IMR-90 (cell line): Measurements from ENCODE around the gene CUX1. TPM values are rescaled to one million over a fixed set of nuclear protein-coding genes. Genes with fewer than 3 reads are reported as not detected.

ENCODE experiments used
- ATAC-seq: fragments of 200-7000 bp; cut with Tn5 transposase; 2 replicates; pipeline ENCODE4 v1.9.1; 2020; ENCODE audit warnings: low read depth, mild to moderate bottlenecking, moderate library complexity
- BruUV-seq: library from RNA; stranded (reverse); fragments of 400-500 nt; replicated peaks from 2 replicates; lab custom pipeline; 2021; lab: Mats Ljungman, UMichigan
- CTCF ChIA-PET: fragments of 300-600 bp; formaldehyde crosslinking; extraction: SDS; loops from one replicate; lab custom pipeline; 2021; ENCODE audit warnings: antibody characterized with exemption; lab: Yijun Ruan, JAX
- POLR2A ChIA-PET: fragments of 300-600 bp; sonication (Branson Sonifier 250); formaldehyde crosslinking; loops from one replicate; lab custom pipeline; 2022; ENCODE audit warnings: antibody characterized with exemption; ENCODE audit not compliant: unreplicated experiment; lab: Charles Lee
- DNase-seq: peaks from one replicate; pipeline ENCODE4 v3.0.0; 2013
- H2AFZ ChIP-seq: replicated peaks from 2 replicates; pipeline ENCODE3; 2013; ENCODE audit warnings: low read length, mild to moderate bottlenecking; ENCODE audit not compliant: poor library complexity
- H2AK5ac ChIP-seq: 2 replicates; pipeline ENCODE4 v1.6.1; 2013; ENCODE audit warnings: low read depth, low read length, inconsistent platforms
- H2AK9ac ChIP-seq: replicated peaks from 2 replicates; pipeline ENCODE3; 2013; ENCODE audit warnings: mild to moderate bottlenecking, low read depth, low read length, moderate library complexity; ENCODE audit not compliant: poor library complexity
- H2BK120ac ChIP-seq: 2 replicates; pipeline ENCODE4 v1.6.1; 2013; ENCODE audit warnings: low read depth, low read length, inconsistent platforms
- H2BK15ac ChIP-seq: 3 replicates; pipeline ENCODE4 v1.6.1; 2013; ENCODE audit warnings: low read depth, low read length, inconsistent platforms
- H2BK20ac ChIP-seq: 2 replicates; pipeline ENCODE4 v1.6.1; 2013; ENCODE audit warnings: low read depth, mild to moderate bottlenecking, inconsistent platforms, low read length, moderate library complexity
- H2BK5ac ChIP-seq: 2 replicates; pipeline ENCODE4 v1.6.1; 2013; ENCODE audit warnings: mild to moderate bottlenecking, low read depth, low read length, inconsistent platforms; ENCODE audit not compliant: poor library complexity, severe bottlenecking
- H3K14ac ChIP-seq: replicated peaks from 2 replicates; pipeline ENCODE4 v1.6.1; 2013; ENCODE audit warnings: low read depth, low read length, inconsistent platforms
- H3K18ac ChIP-seq: 2 replicates; pipeline ENCODE4 v1.6.1; 2013; ENCODE audit warnings: low read depth, low read length, control low read depth
- H3K23ac ChIP-seq: 2 replicates; pipeline ENCODE4 v1.6.1; 2013; ENCODE audit warnings: low read depth, low read length, inconsistent platforms
- H3K27ac ChIP-seq: 2 replicates; pipeline ENCODE4 v1.5.1; 2013; ENCODE audit warnings: mild to moderate bottlenecking, control low read depth, low read length; ENCODE audit not compliant: insufficient read depth
- H3K27me3 ChIP-seq: 2 replicates; pipeline ENCODE4 v1.6.1; 2013; ENCODE audit warnings: low read length; ENCODE audit not compliant: control insufficient read depth, insufficient read depth
- H3K36me3 ChIP-seq: 2 replicates; pipeline ENCODE4 v1.6.1; 2013; ENCODE audit warnings: low read length, mixed read lengths; ENCODE audit not compliant: control insufficient read depth, insufficient read depth
- H3K4ac ChIP-seq: 2 replicates; pipeline ENCODE4 v1.6.1; 2013; ENCODE audit warnings: low read depth, low read length, inconsistent platforms
- H3K4me1 ChIP-seq: 2 replicates; pipeline ENCODE4 v1.6.1; 2013; ENCODE audit warnings: low read length, mixed read lengths; ENCODE audit not compliant: control insufficient read depth, insufficient read depth
- H3K4me2 ChIP-seq: 2 replicates; pipeline ENCODE4 v1.6.1; 2013; ENCODE audit warnings: low read depth, mild to moderate bottlenecking, control low read depth, low read length, moderate library complexity
- H3K4me3 ChIP-seq: 2 replicates; pipeline ENCODE4 v1.5.1; 2013; ENCODE audit warnings: low read depth, mild to moderate bottlenecking, control low read depth, low read length, moderate library complexity; ENCODE audit not compliant: insufficient read depth
- H3K56ac ChIP-seq: 2 replicates; pipeline ENCODE4 v1.6.1; 2013; ENCODE audit warnings: low read length, inconsistent platforms; ENCODE audit not compliant: insufficient read depth; ENCODE audit errors: extremely low read depth
- H3K79me1 ChIP-seq, 2 experiments: 2 replicates each; pipeline ENCODE4 v1.6.1; 2013; ENCODE audit warnings: low read length in 2 of 2, inconsistent platforms in 1 of 2, low read depth in 1 of 2
- H3K9ac ChIP-seq: 2 replicates; pipeline ENCODE4 v1.6.1; 2013; ENCODE audit warnings: low read depth, low read length, control low read depth
- H3K9me1 ChIP-seq: 2 replicates; pipeline ENCODE4 v1.6.1; 2013; ENCODE audit warnings: low read length, inconsistent platforms; ENCODE audit not compliant: insufficient read depth
- H3K9me3 ChIP-seq: 2 replicates; pipeline ENCODE4 v1.6.1; 2013; ENCODE audit warnings: low read length; ENCODE audit not compliant: control insufficient read depth, insufficient read depth
- H4K20me1 ChIP-seq: 2 replicates; pipeline ENCODE4 v1.6.1; 2013; ENCODE audit warnings: low read length, inconsistent platforms; ENCODE audit not compliant: insufficient read depth
- H4K5ac ChIP-seq: 2 replicates; pipeline ENCODE4 v1.6.1; 2013; ENCODE audit warnings: mild to moderate bottlenecking, low read depth, low read length, control low read depth
- H4K8ac ChIP-seq, 2 experiments: 2 replicates each; pipeline ENCODE4 v1.6.1; 2013; ENCODE audit warnings: low read depth in 2 of 2, low read length in 2 of 2, control low read depth in 1 of 2, inconsistent platforms in 1 of 2
- H4K91ac ChIP-seq: 2 replicates; pipeline ENCODE4 v1.6.1; 2013; ENCODE audit warnings: low read depth, low read length, inconsistent platforms; ENCODE audit not compliant: insufficient read depth
- BHLHE40 ChIP-seq: fragments of 150-350 bp; IDR thresholded peaks from 2 replicates; pipeline ENCODE4 v1.6.1; 2016; ENCODE audit warnings: mild to moderate bottlenecking, low read depth, low read length
- CEBPB ChIP-seq: IDR thresholded peaks from 2 replicates; pipeline ENCODE4 v1.6.1; 2012; ENCODE audit warnings: low read depth, low read length, improper control_type of control experiment
- FOS ChIP-seq: fragments of 150-350 bp; IDR thresholded peaks from 2 replicates; pipeline ENCODE4 v1.6.1; 2016; ENCODE audit warnings: low read depth, low read length
- MAFK ChIP-seq: IDR thresholded peaks from 2 replicates; pipeline ENCODE4 v1.6.1; 2012; ENCODE audit warnings: low read depth, low read length, improper control_type of control experiment
- MAZ ChIP-seq: IDR thresholded peaks from 2 replicates; pipeline ENCODE4 v1.6.1; 2012; ENCODE audit warnings: low read depth, mild to moderate bottlenecking, low read length, improper control_type of control experiment, moderate library complexity, borderline replicate concordance
- NFE2L2 ChIP-seq: fragments of 150-350 bp; IDR thresholded peaks from 2 replicates; pipeline ENCODE4 v1.6.1; 2016; ENCODE audit warnings: low read depth, mild to moderate bottlenecking, low read length
- POLR2A ChIP-seq: IDR thresholded peaks from 2 replicates; pipeline ENCODE4 v1.6.1; 2012; ENCODE audit warnings: mild to moderate bottlenecking, low read depth, low read length
- RCOR1 ChIP-seq: IDR thresholded peaks from 2 replicates; pipeline ENCODE4 v1.6.1; 2012; ENCODE audit warnings: mild to moderate bottlenecking, low read length, improper control_type of control experiment; ENCODE audit not compliant: insufficient replicate concordance
- WGBS, 2 experiments: methylation state at CpG; one replicate each; pipeline versions ENCODE4 v1.1.5 to v1.1.7; 2013; ENCODE audit warnings: missing lambda C conversion rate in 2 of 2; ENCODE audit not compliant: insufficient read length in 1 of 2; ENCODE audit errors: extremely low coverage in 2 of 2; 5-methylcytosine and 5-hydroxymethylcytosine counted together
- dilution Hi-C: fragments of 300-500 bp; cut with HindIII; formaldehyde crosslinking; loops from one replicate; pipeline ENCODE4 v1.14.3; 2018; ENCODE audit warnings: low sequenced_read_pairs; ENCODE audit not compliant: unreplicated experiment
- in situ Hi-C: fragments of 300-500 bp; cut with MboI; formaldehyde crosslinking; loops from 3 replicates; pipeline ENCODE4 v1.14.3; 2019; ENCODE audit warnings: low sequenced_read_pairs, inconsistent platforms, mixed read lengths
- intact Hi-C: fragments of 100-400 bp; cut with micrococcal nuclease; formaldehyde crosslinking; loops from 2 replicates; pipeline ENCODE4 v1.10.0; 2022
- polyA plus RNA-seq, 3 experiments: library from polyadenylated mRNA; depleted of rRNA; stranded (reverse); fragments of >200 nt; gene quantifications; 2 replicates each; pipeline ENCODE4 v1.2.3, GENCODE V29; 2012; ENCODE audit warnings: low replicate concordance in 1 of 3
- total RNA-seq: library from RNA; depleted of rRNA; stranded (reverse); fragments of >200 nt; gene quantifications from 2 replicates; pipeline ENCODE4 v1.2.3, GENCODE V29; 2012

The CUX1 gene
- total and polyA plus RNA-seq, 2 of the 4 experiments (the other 2 are of a cell fraction) = 19.7 to 46.4 TPM

GRCh38 chr7:101879565-101879964 lies 62.1 kb downstream of the CUX1 start:
- no peak for TF ChIP-seq CEBPB
- no peak for TF ChIP-seq MAFK
- no peak for TF ChIP-seq RCOR1
- TF ChIP-seq MAZ = no peak
- TF ChIP-seq POLR2A = no peak
- TF ChIP-seq BHLHE40 = no peak
- TF ChIP-seq FOS = no peak
- no peak for TF ChIP-seq NFE2L2
- Histone ChIP-seq H3K27ac (no peak overlapping the region), H4K8ac (no peak overlapping the region), H3K79me1 (peaks cover 20 to 65% of the 10 kb centered on the region in 2 experiments), H2BK20ac (no peak overlapping the region), H2BK5ac (no peak overlapping the region), H2AFZ (no peak overlapping the region), H3K4me1 (peaks cover 24% of the 10 kb centered on the region), H3K4ac (no peak overlapping the region), H2BK15ac (no peak overlapping the region), H4K91ac (no peak overlapping the region), H3K18ac (no peak overlapping the region), H3K36me3 (no peaks in the 10 kb centered on the region; the same call in 1 of the 2 replicates), H3K23ac (no peak overlapping the region), H2BK120ac (no peak overlapping the region), H3K4me2 (no peak overlapping the region), H2AK5ac (no peak overlapping the region), H3K14ac (no peak overlapping the region), H4K20me1 (peaks cover 12% of the 10 kb centered on the region; the same call in 1 of the 2 replicates), H3K27me3 (no peaks in the 10 kb centered on the region), H2AK9ac (no peak overlapping the region), H3K4me3 (no peak overlapping the region), H3K9me3 (no peaks in the 10 kb centered on the region), H3K56ac (no peak overlapping the region), H4K5ac (no peak overlapping the region), H3K9ac (no peak overlapping the region), H3K9me1 (peaks cover 16% of the 10 kb centered on the region)
- BruUV-seq = no TSS peak
- POLR2A ChIA-PET = no interaction called here
- CTCF ChIA-PET = interaction anchor here (0.8 kb wide), 1 partner anchor 9 kb away, joined by 3 read pairs; no protein-coding TSS in a partner anchor
- no peak for ATAC-seq
- in situ Hi-C loops (no loop called here), intact Hi-C loops (no loop called here), dilution Hi-C loops (no loop called here)
- no CpG with 5 or more reads among the region's 10 CpGs for WGBS, 2 experiments
- DNase-seq = no peak
